Osteocyte (in vitro differentiated cells): ENCODE data around the gene NPAS2. TPM values are rescaled to one million over a fixed set of nuclear protein-coding genes. Genes with fewer than 3 reads are reported as not detected.

Experiments
- DNase-seq: peaks from one replicate; pipeline ENCODE4 v3.0.0; 2021; ENCODE audit warnings: mixed read lengths; ENCODE audit not compliant: unreplicated experiment; ENCODE audit errors: extremely low spot score
- H3K27ac Mint-ChIP-seq: one replicate; pipeline ENCODE4 v1.8.0; 2021; ENCODE audit warnings: mild to moderate bottlenecking, mixed read lengths; ENCODE audit not compliant: unreplicated experiment
- H3K27me3 Mint-ChIP-seq: one replicate; pipeline ENCODE4 v1.8.0; 2021; ENCODE audit warnings: mixed read lengths; ENCODE audit not compliant: unreplicated experiment
- H3K36me3 Mint-ChIP-seq: one replicate; pipeline ENCODE4 v1.8.0; 2021; ENCODE audit warnings: mixed read lengths; ENCODE audit not compliant: unreplicated experiment
- H3K4me1 Mint-ChIP-seq: one replicate; pipeline ENCODE4 v1.8.0; 2021; ENCODE audit warnings: mixed read lengths; ENCODE audit not compliant: unreplicated experiment
- H3K4me3 Mint-ChIP-seq: one replicate; pipeline ENCODE4 v1.8.0; 2021; ENCODE audit warnings: mild to moderate bottlenecking, moderate library complexity, mixed read lengths; ENCODE audit not compliant: unreplicated experiment
- H3K9me3 Mint-ChIP-seq: one replicate; pipeline ENCODE4 v1.8.0; 2021; ENCODE audit warnings: mixed read lengths; ENCODE audit not compliant: unreplicated experiment
- CTCF ChIP-seq: fragments of 200-600 bp; sonication (generic); IDR thresholded peaks from 2 replicates; pipeline ENCODE4 v1.5.0; 2021; ENCODE audit warnings: antibody characterized with exemption, mild to moderate bottlenecking, moderate library complexity
- total RNA-seq: library from RNA; stranded (reverse); gene quantifications from 2 replicates; pipeline ENCODE4 v1.2.1, GENCODE V29; 2021

The NPAS2 gene
- total RNA-seq, 1 donor from 2014 or later, result 16.6 TPM

GRCh38 chr2:100962366-100963025, 142.6 kb downstream of the NPAS2 start:
- Mint-ChIP-seq H3K9me3 (no peaks in the 10 kb centered on the region), H3K27ac (no peak overlapping the region), H3K4me1 (no peaks in the 10 kb centered on the region), H3K4me3 (no peak overlapping the region), H3K36me3 (peaks cover 8% of the 10 kb centered on the region), H3K27me3 (no peaks in the 10 kb centered on the region)
- TF ChIP-seq CTCF, result no peak
- no peak for DNase-seq

GRCh38 chr2:100963026-100963375, 143.1 kb downstream of the NPAS2 start:
- H3K4me3 Mint-ChIP-seq, result no peak overlapping the region
- H3K27me3 Mint-ChIP-seq, result no peaks in the 10 kb centered on the region
- H3K27ac Mint-ChIP-seq, result no peak overlapping the region
- no peak for TF ChIP-seq CTCF
- peaks cover 11% of the 10 kb centered on the region for H3K36me3 Mint-ChIP-seq
- H3K4me1 Mint-ChIP-seq, result no peaks in the 10 kb centered on the region
- no peaks in the 10 kb centered on the region for H3K9me3 Mint-ChIP-seq
- no peak for DNase-seq

GRCh38 chr2:100964222-100964621, 144.3 kb downstream of the NPAS2 start:
- peaks cover 15% of the 10 kb centered on the region for H3K36me3 Mint-ChIP-seq
- H3K4me3 Mint-ChIP-seq, result no peak overlapping the region
- H3K4me1 Mint-ChIP-seq, result no peaks in the 10 kb centered on the region
- no peaks in the 10 kb centered on the region for H3K27me3 Mint-ChIP-seq
- H3K9me3 Mint-ChIP-seq, result no peaks in the 10 kb centered on the region
- no peak for TF ChIP-seq CTCF
- no peak for DNase-seq
- no peak overlapping the region for H3K27ac Mint-ChIP-seq

GRCh38 chr2:100964681-100965169, 144.8 kb downstream of the NPAS2 start:
- no peak for DNase-seq
- no peak overlapping the region for H3K4me3 Mint-ChIP-seq
- TF ChIP-seq CTCF, result no peak
- peaks cover 15% of the 10 kb centered on the region for H3K36me3 Mint-ChIP-seq
- H3K27ac Mint-ChIP-seq, result no peak overlapping the region
- H3K9me3 Mint-ChIP-seq, result no peaks in the 10 kb centered on the region
- H3K27me3 Mint-ChIP-seq, result no peaks in the 10 kb centered on the region
- no peaks in the 10 kb centered on the region for H3K4me1 Mint-ChIP-seq

- no peaks in the 10 kb centered on the region for H3K9me3 Mint-ChIP-seq
- no peaks in the 10 kb centered on the region for H3K4me1 Mint-ChIP-seq
- no peak for DNase-seq
- TF ChIP-seq CTCF, result no peak
- no peaks in the 10 kb centered on the region for H3K27me3 Mint-ChIP-seq
- H3K36me3 Mint-ChIP-seq, result peaks cover 19% of the 10 kb centered on the region
- H3K27ac Mint-ChIP-seq, result no peak overlapping the region
- no peak overlapping the region for H3K4me3 Mint-ChIP-seq
Measured at GRCh38 chr2:100965596-100965995, 145.7 kb downstream of the NPAS2 start.
